Endothelial cell of umbilical vein (primary cell): ENCODE results near the gene VASH2. TPM values are rescaled to one million over a fixed set of nuclear protein-coding genes. Genes with fewer than 3 reads are reported as not detected.

Experiments
- BruUV-seq: library from RNA; stranded (reverse); fragments of 400-500 nt; replicated peaks from 2 replicates; lab custom pipeline; 2021; lab: Mats Ljungman, UMichigan
- CTCF ChIA-PET: fragments of 300-600, 350-600 bp; sonication (Branson Sonifier 250); formaldehyde crosslinking; loops from one replicate; lab custom pipeline; 2021; ENCODE audit warnings: antibody characterized with exemption, inconsistent platforms; lab: Charles Lee
- POLR2A ChIA-PET: fragments of 300-600, 350-600 bp; sonication (Branson Sonifier 250); formaldehyde crosslinking; loops from one replicate; lab custom pipeline; 2021; ENCODE audit warnings: antibody characterized with exemption, inconsistent platforms; lab: Charles Lee
- DNase-seq: peaks from one replicate; pipeline ENCODE4 v3.0.0-alpha.2; 2011; ENCODE audit warnings: low read depth, low spot score
- FAIRE-seq: peaks from 2 replicates; lab custom pipeline; 2011; peaks lifted over from hg19 to GRCh38; lab: Jason Lieb, UNC
- H2AFZ ChIP-seq: 2 replicates; pipeline ENCODE4 v1.6.0; 2012; ENCODE audit warnings: low read depth, low read length, control low read depth, inconsistent platforms
- H3K27ac ChIP-seq: 2 replicates; pipeline ENCODE4 v1.5.1; 2011; ENCODE audit warnings: low read depth, mild to moderate bottlenecking, control low read depth, low read length, moderate library complexity; ENCODE audit not compliant: insufficient read depth
- H3K27me3 ChIP-seq, 2 experiments: 2 replicates each; pipeline versions ENCODE4 v1.6.0 to v1.6.1; 2011; ENCODE audit warnings: low read length in 2 of 2, mixed read lengths in 1 of 2; ENCODE audit not compliant: control insufficient read depth in 2 of 2, insufficient read depth in 2 of 2
- H3K36me3 ChIP-seq, 2 experiments: 2 replicates in 1 of 2; 3 replicates in 1 of 2; pipeline ENCODE4 v1.5.1; 2011; ENCODE audit warnings: low read length in 2 of 2, mild to moderate bottlenecking in 1 of 2, moderate library complexity in 1 of 2; ENCODE audit not compliant: control insufficient read depth in 2 of 2, insufficient read depth in 2 of 2; ENCODE audit errors: extremely low read depth in 1 of 2
- H3K4me1 ChIP-seq: 3 replicates; pipeline ENCODE4 v1.5.1; 2011; ENCODE audit warnings: mild to moderate bottlenecking, low read length; ENCODE audit not compliant: control insufficient read depth, insufficient read depth; ENCODE audit errors: extremely low read depth
- H3K4me2 ChIP-seq: 2 replicates; pipeline ENCODE4 v1.6.1; 2011; ENCODE audit warnings: low read length, control low read depth, mixed read lengths; ENCODE audit not compliant: insufficient read depth
- H3K4me3 ChIP-seq, 3 experiments: fragments of 200-600 bp in 1 of 3; sonication (generic), shearing (Covaris generic) in 1 of 3; replicated peaks in 1 of 3; 2 replicates each; pipeline ENCODE4 v1.5.1; 2011 to 2016; ENCODE audit warnings: control low read depth in 3 of 3, low read length in 3 of 3, mild to moderate bottlenecking in 2 of 3, inconsistent platforms in 1 of 3, low read depth in 1 of 3, moderate library complexity in 1 of 3; ENCODE audit not compliant: insufficient read depth in 1 of 3
- H3K79me2 ChIP-seq: 2 replicates; pipeline ENCODE4 v1.6.0; 2012; ENCODE audit warnings: low read length, inconsistent platforms; ENCODE audit not compliant: control insufficient read depth, insufficient read depth
- H3K9ac ChIP-seq: replicated peaks from 2 replicates; pipeline ENCODE3; 2011; ENCODE audit warnings: low read length, control low read depth; ENCODE audit not compliant: insufficient read depth; ENCODE audit errors: extremely low read depth
- H3K9me1 ChIP-seq: replicated peaks from 3 replicates; pipeline ENCODE4 v1.6.0; 2011; ENCODE audit warnings: mild to moderate bottlenecking, low read length; ENCODE audit not compliant: control insufficient read depth, insufficient read depth; ENCODE audit errors: extremely low read depth
- H3K9me3 ChIP-seq: replicated peaks from 2 replicates; pipeline ENCODE4 v1.5.1; 2012; ENCODE audit warnings: low read length, inconsistent platforms; ENCODE audit not compliant: control insufficient read depth, insufficient read depth
- H4K20me1 ChIP-seq: replicated peaks from 2 replicates; pipeline ENCODE3; 2011; ENCODE audit warnings: mild to moderate bottlenecking, low read length; ENCODE audit not compliant: control insufficient read depth, insufficient read depth; ENCODE audit errors: extremely low read depth
- EZH2 ChIP-seq: IDR thresholded peaks from 2 replicates; pipeline ENCODE4 v1.6.1; 2012; ENCODE audit warnings: borderline replicate concordance, low read depth, mild to moderate bottlenecking, moderate library complexity, low read length, inconsistent platforms; ENCODE audit not compliant: severe bottlenecking
- FOS ChIP-seq: IDR thresholded peaks from 2 replicates; pipeline ENCODE4 v1.6.1; 2011; ENCODE audit warnings: mild to moderate bottlenecking, low read length, moderate library complexity, borderline replicate concordance; ENCODE audit not compliant: insufficient read depth
- GATA2 ChIP-seq: IDR thresholded peaks from 2 replicates; pipeline ENCODE4 v1.7.0; 2011; ENCODE audit warnings: low read depth, mild to moderate bottlenecking, moderate library complexity, mixed read lengths, low read length; ENCODE audit not compliant: insufficient read length, insufficient read depth
- JUN ChIP-seq: IDR thresholded peaks from 2 replicates; pipeline ENCODE4 v1.6.1; 2011; ENCODE audit warnings: borderline replicate concordance, low read depth; ENCODE audit not compliant: insufficient read length, insufficient read depth
- MYC ChIP-seq: IDR thresholded peaks from one replicate; pipeline ENCODE4 v1.6.1; 2011; ENCODE audit warnings: mild to moderate bottlenecking, low read depth, low read length
- POLR2A ChIP-seq: IDR thresholded peaks from 2 replicates; pipeline ENCODE4 v1.6.1; 2012; ENCODE audit warnings: low read depth, mild to moderate bottlenecking, control low read depth, low read length
- POLR2AphosphoS5 ChIP-seq: IDR thresholded peaks from 2 replicates; pipeline ENCODE4 v1.6.1; 2012; ENCODE audit warnings: low read depth, mild to moderate bottlenecking, control low read depth, low read length, moderate library complexity; ENCODE audit not compliant: insufficient read depth
- dilution Hi-C: fragments of 300-500 bp; cut with MboI; formaldehyde crosslinking; loops from one replicate; pipeline ENCODE4 v1.15.0; 2019; ENCODE audit warnings: low sequenced_read_pairs; ENCODE audit not compliant: extremely low pct_ligation_motif_present
- intact Hi-C: fragments of 100-400 bp; cut with micrococcal nuclease; formaldehyde crosslinking; loops from one replicate; pipeline ENCODE4 v1.10.0; 2022
- polyA plus RNA-seq, 4 experiments: library from polyadenylated mRNA; depleted of rRNA in 3 of 4; stranded (reverse) in 3 of 4; unstranded in 1 of 4; fragments of >200 nt; gene quantifications; 2 replicates each; pipeline versions ENCODE4 v1.2.1 to v1.2.3, GENCODE V29; 2011 to 2012; ENCODE audit warnings: missing spikeins in 1 of 4
- total RNA-seq: library from RNA; stranded (reverse); gene quantifications from 2 replicates; pipeline ENCODE4 v1.2.3, GENCODE V29; 2021
- TF ChIP-seq, protein P1 (sequence below), 2 donors: IDR thresholded peaks; 1 replicate in 1 of 2; 2 replicates in 1 of 2; pipeline ENCODE4 v1.5.1; 2011; ENCODE audit warnings: low read length in 2 of 2, mild to moderate bottlenecking in 2 of 2, moderate library complexity in 2 of 2, control low read depth in 1 of 2, inconsistent platforms in 1 of 2, low read depth in 1 of 2; ENCODE audit not compliant: insufficient read depth in 1 of 2; ENCODE audit errors: extremely low read depth in 1 of 2
- TF ChIP-seq, protein P2 (sequence below): IDR thresholded peaks from 2 replicates; pipeline ENCODE4 v1.6.1; 2011; ENCODE audit not compliant: insufficient read depth, insufficient read length

The VASH2 gene
- total and polyA plus RNA-seq, 2 donors (not counting 3 experiments of a cell fraction or from before 2014, with no cell fraction given), result 0.70 to 2.9 TPM

DNA sequence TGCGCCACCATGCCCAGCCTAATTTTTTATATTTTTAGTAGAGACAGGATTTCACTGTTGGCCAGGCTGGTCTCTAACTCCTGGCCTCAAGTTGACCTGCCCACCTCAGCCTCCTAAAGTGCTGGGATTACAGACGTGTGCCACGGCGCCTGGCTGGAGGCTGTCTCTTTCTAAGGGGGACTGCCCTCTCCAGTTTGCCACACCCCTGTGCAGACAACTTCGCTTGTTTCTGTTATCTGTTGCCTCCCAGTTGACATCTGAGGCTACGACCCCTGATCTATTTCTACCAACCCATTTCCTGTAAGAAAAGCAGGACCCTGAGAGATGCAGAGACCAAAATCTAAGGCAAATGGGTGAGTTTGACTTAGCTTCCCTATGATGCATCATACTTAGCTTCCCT is 24.0 kb upstream of the VASH2 start:
- ChIA-PET POLR2A (no interaction called here), CTCF (no interaction called here)
- Histone ChIP-seq H3K4me2 (no peak overlapping the region), H2AFZ (no peak overlapping the region), H3K79me2 (no peaks in the 10 kb centered on the region), H3K27ac (no peak overlapping the region), H3K4me3 (no peak overlapping the region), H3K9ac (no peak overlapping the region), H3K27me3 (peaks cover 0 to 2% of the 10 kb centered on the region in 2 experiments), H4K20me1 (no peaks in the 10 kb centered on the region), H3K36me3 (no peaks in the 10 kb centered on the region), H3K9me3 (no peaks in the 10 kb centered on the region), H3K4me1 (no peaks in the 10 kb centered on the region), H3K9me1 (no peaks in the 10 kb centered on the region)
- TF ChIP-seq, protein P1, sequence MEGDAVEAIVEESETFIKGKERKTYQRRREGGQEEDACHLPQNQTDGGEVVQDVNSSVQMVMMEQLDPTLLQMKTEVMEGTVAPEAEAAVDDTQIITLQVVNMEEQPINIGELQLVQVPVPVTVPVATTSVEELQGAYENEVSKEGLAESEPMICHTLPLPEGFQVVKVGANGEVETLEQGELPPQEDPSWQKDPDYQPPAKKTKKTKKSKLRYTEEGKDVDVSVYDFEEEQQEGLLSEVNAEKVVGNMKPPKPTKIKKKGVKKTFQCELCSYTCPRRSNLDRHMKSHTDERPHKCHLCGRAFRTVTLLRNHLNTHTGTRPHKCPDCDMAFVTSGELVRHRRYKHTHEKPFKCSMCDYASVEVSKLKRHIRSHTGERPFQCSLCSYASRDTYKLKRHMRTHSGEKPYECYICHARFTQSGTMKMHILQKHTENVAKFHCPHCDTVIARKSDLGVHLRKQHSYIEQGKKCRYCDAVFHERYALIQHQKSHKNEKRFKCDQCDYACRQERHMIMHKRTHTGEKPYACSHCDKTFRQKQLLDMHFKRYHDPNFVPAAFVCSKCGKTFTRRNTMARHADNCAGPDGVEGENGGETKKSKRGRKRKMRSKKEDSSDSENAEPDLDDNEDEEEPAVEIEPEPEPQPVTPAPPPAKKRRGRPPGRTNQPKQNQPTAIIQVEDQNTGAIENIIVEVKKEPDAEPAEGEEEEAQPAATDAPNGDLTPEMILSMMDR (IDR thresholded peaks at IDR 0.05; ENCODE audit: extremely low read depth in 1 of 2, insufficient read depth in 1 of 2, low read depth in 1 of 2, low read length in 2 of 2), result no peak
- TF ChIP-seq, protein P2, sequence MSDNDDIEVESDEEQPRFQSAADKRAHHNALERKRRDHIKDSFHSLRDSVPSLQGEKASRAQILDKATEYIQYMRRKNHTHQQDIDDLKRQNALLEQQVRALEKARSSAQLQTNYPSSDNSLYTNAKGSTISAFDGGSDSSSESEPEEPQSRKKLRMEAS, result no peak
- TF ChIP-seq EZH2 (no peak), POLR2A (no peak), FOS (no peak), POLR2AphosphoS5 (no peak), GATA2 (no peak), JUN (no peak), MYC (no peak)
- dilution Hi-C loops (no loop called here), intact Hi-C loops (no loop called here)
- BruUV-seq, result no TSS peak
- FAIRE-seq (no peak), DNase-seq (no peak)
